ENCODE data around the gene PFKFB3. TPM values are rescaled to one million over a fixed set of nuclear protein-coding genes. Genes with fewer than 3 reads are reported as not detected.
"Not testable (repeated sequence)": the region's sequence is repeated elsewhere in the genome, so short reads cannot be mapped to it uniquely, and the experiment has no call there.

PFKFB3 gene
- total RNA-seq, 1 donor from 2014 or later = 87.7 TPM

DNA sequence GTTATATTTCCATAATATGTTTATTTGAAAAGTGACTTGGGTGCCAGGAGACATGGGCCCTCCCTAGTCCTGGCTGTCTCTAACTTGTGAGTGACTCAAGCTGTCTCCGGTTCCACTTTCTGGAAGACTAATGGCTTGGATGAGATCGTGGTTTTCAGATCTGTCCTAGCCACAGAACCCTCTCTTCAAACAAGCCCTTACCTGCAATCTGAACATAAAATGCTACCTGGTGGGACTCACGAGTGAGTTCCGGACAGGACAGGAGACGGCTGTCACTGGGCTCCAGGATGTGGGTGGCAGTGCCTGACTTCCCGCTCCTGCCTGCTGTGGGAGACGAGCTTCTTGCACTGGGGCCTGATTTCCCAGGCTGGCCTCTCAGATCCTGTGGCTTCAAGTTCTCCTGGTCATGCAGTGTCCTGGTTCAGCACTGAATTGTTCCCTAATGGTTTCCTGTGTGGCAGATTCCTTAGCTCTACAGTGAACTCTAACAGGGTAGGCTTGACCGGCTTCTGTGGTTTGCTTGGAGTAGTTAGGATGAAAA, 26.0 kb upstream of the PFKFB3 start:
- intact Hi-C loops (cut with DNase I) = no loop called here
- DNase-seq (ENCODE audit: low spot score) = no peak
- no peak for ATAC-seq

DNA sequence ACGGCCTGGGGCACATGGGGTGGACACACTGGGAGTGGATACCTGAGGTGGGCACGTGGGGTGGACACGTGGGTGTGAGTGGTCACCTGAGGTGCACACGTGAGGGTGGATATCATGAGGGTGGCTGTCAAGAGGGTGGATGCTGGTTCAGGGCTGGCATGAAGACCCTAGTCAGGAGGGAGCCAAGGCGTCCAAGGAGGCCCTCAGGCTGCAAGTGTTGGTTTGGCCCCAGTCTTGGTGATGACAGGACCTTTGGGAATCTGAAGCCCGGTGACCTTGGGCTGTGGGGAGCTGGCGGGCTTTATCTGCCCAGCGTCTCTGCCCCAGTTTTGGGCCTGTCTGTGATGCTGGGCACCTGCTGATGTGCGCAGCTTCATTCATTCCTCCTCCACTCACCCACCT, 24.9 kb upstream of the PFKFB3 start:
- intact Hi-C loops (cut with DNase I) = no loop called here
- no peak for DNase-seq (ENCODE audit: low spot score)
- ATAC-seq = no peak

DNA sequence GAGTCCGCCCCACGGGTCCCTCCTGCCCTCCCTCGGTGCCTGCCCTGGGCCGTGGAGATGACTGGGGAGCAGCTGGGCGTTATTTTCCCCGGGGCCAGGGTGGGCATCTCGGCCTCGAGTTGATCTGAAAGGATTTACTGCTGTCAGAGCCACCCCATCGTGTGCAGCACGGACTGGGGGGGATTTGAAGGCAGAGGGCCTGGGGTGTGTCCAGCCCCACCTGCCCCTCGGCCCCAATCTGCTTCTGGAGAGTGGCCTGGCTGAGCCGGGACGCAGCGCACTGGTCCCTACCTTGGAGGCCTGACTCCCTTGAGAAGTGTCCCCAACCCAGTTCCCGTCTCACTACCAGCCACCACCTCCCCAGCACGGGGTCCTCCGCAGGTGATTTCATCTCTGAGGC, 24.2 kb upstream of the PFKFB3 start:
- ATAC-seq = peak; percentile 12
- no peak for DNase-seq (ENCODE audit: low spot score)
- intact Hi-C loops (cut with DNase I) = no loop called here

DNA sequence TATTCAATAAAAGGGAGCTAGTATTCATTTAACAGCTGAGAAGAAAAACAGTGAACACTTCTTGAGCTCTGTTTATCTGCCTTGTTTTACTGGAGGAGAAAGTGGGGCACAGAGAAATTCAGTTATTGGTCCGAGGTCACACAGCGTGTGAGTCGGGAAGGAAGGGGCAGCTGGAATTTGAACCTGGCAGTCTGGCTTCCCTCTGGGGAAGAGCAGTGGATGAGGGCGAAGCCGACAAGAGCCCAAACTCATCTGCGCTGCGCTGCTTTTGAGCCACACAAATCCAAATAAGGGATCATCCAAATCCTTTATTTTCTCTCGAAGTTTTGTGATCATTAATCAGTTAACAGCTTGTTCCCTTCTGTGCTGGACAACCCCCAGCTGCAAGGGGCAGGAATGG, 23.7 kb upstream of the PFKFB3 start:
- intact Hi-C loops (cut with DNase I) = no loop called here
- DNase-seq (ENCODE audit: low spot score) = no peak
- ATAC-seq = no peak

DNA sequence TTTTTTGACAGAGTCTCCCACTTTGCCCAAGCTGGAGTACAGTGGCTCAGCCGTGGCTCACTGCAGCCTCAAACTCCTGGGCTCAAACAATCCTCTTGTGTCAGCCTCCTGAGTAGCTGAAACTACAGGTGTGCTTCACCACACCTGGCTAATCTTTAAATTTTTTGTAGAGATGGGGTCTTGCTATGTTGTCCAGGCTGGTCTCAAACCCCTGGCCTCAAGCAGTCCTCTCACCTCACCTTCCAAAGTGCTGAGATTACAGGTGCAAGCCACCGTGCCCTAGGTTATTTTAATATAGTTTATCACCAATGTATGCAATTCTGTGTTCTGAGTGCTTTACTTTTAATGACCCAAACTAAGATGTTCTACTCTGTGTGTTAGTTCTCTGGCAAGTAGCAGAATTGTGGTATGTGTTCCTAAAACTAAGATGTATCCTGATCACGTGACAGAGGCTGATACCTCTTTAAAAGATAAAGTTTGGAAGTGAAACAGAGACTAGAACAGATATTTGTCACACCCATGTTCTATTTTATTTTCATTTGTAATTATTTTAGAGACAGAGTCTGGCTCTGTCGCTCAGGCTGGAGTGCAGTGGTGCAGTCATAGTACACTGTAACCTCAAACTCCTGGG, 22.1 kb upstream of the PFKFB3 start:
- DNase-seq (ENCODE audit: low spot score) (no peak), ATAC-seq (no peak)
- intact Hi-C loops (cut with DNase I) = no loop called here

DNA sequence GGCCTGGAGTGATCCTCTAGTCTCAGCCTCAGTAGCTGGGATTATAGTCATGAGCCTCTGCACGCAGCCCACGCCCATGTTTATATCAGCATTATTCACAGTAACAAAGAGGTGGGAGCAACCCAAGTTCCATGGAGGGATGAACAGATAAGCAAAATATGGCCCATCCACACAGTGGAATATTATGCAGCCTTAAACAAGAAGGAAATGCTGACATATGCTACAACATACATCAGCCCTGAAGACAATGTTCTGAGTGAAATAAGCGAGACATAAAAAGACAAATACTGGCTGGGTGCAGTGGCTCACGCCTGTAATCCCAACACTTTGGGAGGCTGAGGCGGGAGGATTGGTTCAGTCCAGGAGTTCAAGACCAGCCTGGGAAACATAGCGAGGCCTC, 21.5 kb upstream of the PFKFB3 start:
- intact Hi-C loops (cut with DNase I) = no loop called here
- ATAC-seq (no peak), DNase-seq (ENCODE audit: low spot score) (no peak)

DNA sequence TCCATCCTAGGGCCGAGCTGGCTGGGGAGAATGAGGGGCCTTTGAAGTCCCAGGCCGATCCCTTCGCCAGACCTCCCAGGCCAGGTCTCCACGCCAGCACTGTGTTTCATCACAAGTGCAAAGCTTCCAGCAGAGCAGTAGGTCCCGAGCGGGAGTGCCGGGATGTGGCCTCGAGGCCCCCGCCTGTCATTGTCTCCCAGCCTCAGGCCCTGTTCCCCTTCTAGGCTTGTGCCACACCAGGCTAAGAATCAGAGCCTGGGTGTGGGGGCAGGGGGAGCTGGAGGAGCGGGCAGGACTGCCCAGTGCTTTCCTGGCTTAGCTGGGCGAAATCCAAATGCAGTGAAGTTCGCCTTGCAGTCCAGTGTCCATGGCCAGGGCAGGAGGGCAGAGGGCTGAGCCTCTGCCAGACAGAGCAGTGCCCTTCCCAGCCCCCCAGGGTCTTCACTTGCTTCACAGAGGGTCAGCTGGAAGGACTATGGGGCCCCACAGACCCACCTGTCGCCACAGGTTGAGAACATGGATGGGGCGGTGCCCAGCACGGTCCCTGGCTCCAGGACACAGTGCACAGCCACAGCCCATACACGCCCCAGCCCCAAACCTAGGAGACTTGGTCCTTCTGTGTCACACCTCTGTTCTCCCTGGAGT, 20.2 kb upstream of the PFKFB3 start:
- ATAC-seq (peak; percentile 70), DNase-seq (ENCODE audit: low spot score) (no peak)
- intact Hi-C loops (cut with DNase I) = no loop called here

DNA sequence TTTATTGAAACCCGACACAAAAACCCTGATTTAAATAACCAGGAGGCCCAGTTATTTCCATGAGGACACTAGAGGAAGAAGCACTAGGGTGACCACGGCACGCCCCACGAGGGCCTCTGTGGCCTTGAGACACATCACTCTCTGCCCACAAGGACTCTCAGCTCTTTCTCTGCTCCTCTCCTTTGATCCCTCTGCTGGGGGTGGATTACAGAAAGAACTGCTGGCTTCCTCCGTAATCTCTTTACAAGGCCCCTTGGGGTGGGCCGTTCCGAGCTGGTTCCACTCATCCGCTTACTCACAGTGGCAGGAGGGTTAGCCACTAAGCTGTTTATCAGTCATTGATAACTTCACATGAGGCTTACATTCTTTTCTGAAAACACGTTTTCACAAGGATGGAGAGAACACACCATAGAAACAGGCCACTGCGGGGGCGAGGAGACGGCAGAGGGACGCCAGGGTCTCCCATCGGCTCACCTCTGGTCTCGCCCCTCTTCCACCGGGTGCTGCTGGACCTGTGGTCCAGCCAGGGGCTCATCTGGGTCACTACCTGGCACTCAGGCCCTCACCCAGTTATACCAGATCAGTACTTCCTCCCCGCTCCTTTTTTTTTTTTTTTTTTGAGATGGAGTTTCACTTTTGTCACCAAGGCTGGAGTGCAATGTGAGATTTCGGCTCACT, 17.6 kb upstream of the PFKFB3 start:
- intact Hi-C loops (cut with DNase I) = no loop called here
- DNase-seq (ENCODE audit: low spot score) = no peak
- ATAC-seq = no peak

DNA sequence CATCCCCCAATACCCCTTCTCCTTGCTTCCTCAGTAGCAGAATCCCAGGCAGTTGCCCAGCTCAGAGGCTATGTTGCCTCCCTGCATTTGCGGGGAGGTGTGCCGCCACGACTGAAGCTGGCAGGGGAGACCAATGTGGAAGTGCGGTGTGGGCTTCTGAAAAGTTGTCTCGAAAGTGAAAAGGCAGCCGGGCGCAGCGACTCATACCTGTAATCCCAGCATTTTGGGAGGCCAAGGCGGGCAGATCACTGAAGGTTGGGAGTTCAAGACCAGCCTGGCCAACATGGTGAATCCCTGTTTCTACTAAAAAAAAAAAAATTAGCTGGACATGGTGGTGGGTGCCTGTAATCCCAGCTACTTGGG, 15.9 kb upstream of the PFKFB3 start:
- intact Hi-C loops (cut with DNase I) = no loop called here
- no peak for ATAC-seq
- no peak for DNase-seq (ENCODE audit: low spot score)

DNA sequence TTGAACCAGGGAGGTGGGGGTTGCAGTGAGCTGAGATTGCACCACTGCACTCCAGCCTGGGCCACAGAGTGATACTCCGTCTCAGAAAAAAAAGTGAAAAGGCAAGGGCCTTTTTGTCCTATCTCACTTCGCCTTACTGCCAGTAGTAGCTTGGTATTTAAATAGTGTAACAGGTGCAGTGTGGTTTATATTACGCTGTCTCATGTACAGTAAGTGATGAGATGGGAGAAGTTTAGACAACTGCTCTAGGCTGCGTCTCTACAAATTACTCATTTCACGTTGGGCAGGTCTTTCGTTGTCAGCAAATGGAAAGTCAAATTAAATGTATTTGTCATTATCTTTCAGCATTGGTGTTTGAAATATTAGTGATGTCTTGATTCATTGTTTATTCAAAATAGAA, 15.5 kb upstream of the PFKFB3 start:
- intact Hi-C loops (cut with DNase I) = no loop called here
- ATAC-seq (no peak), DNase-seq (ENCODE audit: low spot score) (no peak)

DNA sequence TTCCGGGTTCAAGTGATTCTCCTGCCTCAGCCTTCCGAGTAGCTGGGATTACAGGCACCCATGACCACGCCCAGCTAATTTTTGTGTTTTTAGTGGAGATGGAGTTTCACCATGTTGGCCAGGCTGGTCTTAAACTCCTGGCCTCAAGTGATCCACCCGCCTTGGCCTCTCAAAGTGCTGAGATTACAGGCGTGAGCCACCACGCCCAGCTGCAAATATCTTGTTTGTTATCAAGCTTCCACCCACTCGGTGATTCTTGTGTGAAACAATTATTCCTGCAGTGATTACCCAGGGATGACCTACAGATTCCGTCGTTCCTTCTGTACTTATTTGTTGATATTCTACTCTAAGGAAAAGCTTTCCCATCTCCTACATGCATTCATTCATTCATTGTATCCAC, 12.7 kb upstream of the PFKFB3 start:
- ATAC-seq; intact Hi-C loops (cut with DNase I); DNase-seq (ENCODE audit: low spot score): not testable (repeated sequence)

DNA sequence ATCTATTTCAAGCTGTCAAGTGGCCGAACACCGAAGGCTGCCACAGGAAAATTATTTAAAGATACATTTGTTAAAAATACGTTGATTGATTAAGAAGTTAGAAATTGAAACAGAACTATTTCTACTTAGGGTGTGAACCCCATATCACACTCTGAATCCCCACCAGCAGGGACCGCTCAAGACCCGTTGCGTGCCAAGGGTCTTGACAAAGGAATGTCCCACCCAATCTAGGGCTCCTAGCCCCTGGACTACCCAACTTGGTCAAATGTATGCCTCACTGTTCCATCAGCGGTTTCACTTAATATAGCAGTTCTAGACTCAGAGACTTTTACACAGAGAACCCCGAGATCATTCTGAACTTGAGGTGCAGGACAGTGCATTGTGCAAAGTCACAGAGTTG, 11.6 kb upstream of the PFKFB3 start:
- ATAC-seq = no peak
- DNase-seq (ENCODE audit: low spot score) = no peak
- intact Hi-C loops (cut with DNase I) = no loop called here

DNA sequence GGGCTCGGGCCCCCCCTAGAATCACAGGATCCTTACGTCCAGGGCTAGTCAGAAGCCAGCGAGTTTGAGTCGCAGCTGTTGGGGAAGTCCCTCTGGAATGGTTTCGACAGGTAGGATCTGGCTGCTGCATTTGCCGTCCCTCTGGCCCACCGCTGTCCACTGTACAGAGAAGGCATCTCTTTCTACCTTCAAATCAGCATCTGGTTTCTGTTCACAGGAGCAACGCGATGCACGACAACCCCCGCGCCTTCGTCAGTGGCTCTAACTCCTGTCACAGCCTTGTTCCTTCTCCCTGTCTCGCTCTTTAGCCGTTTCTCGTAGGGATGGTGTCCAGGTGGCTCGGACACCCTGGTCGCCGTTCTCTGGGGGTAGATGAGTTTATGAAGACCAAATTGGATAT, 11.2 kb upstream of the PFKFB3 start:
- ATAC-seq (no peak), DNase-seq (ENCODE audit: low spot score) (no peak)
- intact Hi-C loops (cut with DNase I) = no loop called here

DNA sequence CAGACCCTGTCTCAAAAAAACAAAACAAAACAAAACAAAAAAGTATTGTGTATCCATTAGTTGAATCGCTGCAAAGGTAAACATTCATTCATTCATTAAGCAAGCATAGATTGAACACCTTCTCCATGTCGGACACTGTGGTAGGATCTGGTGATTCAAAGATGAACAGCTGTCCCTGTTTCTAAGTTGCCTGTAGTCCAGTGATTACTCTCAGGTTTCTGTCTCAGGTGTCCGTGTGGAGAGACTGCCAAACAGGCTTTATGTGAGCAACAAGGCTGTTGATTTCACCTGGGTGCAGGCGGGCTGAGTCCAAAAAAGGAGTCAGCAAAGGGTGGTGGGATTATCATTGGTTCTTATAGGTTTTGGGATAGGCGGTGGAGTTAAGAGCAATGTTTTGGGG, 9.4 kb upstream of the PFKFB3 start:
- ATAC-seq; DNase-seq (ENCODE audit: low spot score); intact Hi-C loops (cut with DNase I): not testable (repeated sequence)

DNA sequence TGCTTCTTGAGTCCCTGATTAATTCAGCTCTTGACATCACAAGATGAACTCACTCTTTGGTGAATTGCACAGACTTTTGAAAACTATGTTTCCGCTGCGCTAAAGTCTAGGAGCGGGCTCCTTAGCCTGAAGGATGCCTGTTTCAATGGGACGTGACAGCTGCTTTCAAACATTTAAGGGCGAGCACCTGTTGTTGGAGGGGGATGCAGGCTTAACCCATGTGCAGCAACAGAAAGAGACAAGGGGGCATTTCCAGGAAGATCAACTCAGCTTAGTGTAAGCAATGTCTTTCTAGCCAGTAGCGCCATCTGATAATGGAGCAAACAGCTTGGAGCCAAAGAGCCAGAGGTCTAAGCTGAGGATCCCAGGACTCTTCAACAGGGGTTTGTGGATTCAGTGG, 8.4 kb upstream of the PFKFB3 start:
- DNase-seq (ENCODE audit: low spot score) (no peak), ATAC-seq (no peak)
- intact Hi-C loops (cut with DNase I) = no loop called here

DNA sequence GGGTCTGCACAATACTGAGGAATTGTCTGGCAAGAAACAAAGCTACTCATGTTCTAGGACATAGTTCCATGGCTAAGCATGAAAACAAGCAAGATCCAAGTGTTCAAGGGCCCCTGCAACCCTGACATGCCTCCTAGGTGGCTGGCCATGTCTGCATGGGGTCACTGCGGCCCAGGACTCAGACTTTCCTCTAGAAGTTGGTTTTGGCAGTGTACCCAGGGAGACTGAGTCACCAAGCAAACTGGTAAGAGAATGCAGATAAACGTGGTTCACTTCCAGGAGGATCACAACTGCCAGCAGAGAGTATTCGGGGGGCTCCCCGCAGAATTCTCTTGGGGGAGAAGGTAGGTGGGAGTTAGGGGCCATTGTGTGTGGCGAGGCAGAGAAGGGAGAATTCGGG, 7.4 kb upstream of the PFKFB3 start:
- intact Hi-C loops (cut with DNase I) = no loop called here
- ATAC-seq = no peak
- DNase-seq (ENCODE audit: low spot score) = no peak

DNA sequence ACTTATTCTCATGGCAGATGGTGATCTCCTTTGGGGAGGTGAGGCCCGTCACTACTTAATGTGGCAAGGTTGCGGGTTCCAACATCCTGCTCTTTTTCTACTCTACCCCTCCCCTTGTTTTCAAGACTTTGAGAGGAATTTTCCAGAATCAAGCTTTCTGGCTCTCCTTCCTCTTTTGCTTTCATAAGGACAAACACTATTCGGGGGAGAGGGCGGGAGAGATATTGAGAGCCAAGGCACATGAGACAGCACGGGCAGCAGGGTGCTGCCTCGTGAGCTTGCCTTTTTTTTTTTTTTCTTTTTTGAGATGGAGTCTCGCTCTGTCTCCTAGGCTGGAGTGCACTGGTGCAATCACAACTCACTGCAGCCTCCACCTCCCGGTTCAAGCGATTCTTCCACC, 6.9 kb upstream of the PFKFB3 start:
- intact Hi-C loops (cut with DNase I) = no loop called here
- DNase-seq (ENCODE audit: low spot score) (no peak), ATAC-seq (peak; percentile 57)

DNA sequence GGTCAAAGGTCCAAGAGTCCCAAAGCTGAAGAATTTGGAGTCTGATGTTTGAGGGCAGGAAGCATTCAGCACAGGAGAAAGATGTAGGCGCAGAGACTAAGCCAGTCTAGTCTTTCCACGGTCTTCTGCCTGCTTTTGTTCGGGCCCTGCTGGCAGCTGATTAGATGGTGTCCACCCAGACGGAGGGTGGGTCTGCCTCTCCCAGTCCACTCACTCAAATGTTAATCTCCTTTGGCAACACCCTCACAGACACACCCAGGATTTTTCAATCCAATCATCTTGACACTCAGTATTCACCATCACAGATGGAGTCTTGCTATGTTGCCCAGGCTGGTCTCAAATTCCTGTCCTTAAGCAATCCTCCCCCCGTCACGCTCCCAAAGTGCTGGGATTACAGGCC, 6.2 kb upstream of the PFKFB3 start:
- ATAC-seq; intact Hi-C loops (cut with DNase I); DNase-seq (ENCODE audit: low spot score): not testable (repeated sequence)

DNA sequence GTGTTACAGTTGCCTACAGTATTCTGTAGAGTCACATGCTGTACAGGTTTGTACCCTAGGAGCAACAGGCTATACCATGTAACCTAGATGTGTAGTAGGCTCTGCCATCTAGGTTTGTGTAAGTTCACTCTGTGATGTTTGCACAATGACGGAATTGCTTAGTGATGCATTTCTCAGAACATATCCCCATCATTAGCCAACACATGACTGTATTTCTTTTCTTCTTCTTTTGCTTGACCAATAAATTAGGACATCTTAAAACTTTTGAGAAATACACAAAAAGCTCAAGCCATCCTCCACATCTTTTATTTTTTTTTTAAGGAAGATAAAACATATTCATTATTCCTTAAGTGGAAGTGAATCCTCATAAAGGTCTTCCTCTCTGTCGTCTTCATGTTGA, 5.4 kb upstream of the PFKFB3 start:
- DNase-seq (ENCODE audit: low spot score) (no peak), ATAC-seq (no peak)
- intact Hi-C loops (cut with DNase I) = no loop called here

DNA sequence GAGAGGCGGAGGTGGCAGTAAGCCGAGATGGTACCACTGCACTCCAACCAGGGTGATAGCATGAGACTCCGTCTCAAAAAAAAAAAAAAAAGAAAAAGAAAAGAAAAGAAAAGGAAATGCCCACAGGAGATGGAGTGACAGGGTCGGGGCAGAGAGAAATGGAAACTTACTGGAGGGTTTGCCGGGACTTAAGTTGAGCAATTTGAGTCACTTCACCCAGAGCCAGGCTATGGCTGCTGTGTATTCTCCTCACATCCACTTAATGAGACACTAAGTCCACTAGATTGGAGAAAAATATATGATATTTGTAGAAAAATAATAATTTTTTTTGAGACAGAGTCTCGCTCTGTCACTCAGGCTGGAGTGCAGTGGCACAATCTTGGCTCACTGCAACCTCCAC, 4.6 kb upstream of the PFKFB3 start:
- ATAC-seq = no peak
- intact Hi-C loops (cut with DNase I) = no loop called here
- DNase-seq (ENCODE audit: low spot score) = no peak
